Adipocyte (in vitro differentiated cells): ENCODE results near the gene DSCAM.
A peak's percentile ranks its signal among the peaks of the same experiment; 100 is the strongest.

Experiments
- DNase-seq: peaks from one replicate; pipeline ENCODE4 v3.0.0-alpha.2; 2015; ENCODE audit warnings: low read depth
- H3K27me3 ChIP-seq: replicated peaks from 2 replicates; pipeline ENCODE4 v1.7.0; 2013; ENCODE audit warnings: mild to moderate bottlenecking, low read length, moderate library complexity; ENCODE audit not compliant: control insufficient read depth, insufficient read depth
- H3K36me3 ChIP-seq: 2 replicates; pipeline ENCODE4 v1.7.0; 2013; ENCODE audit warnings: low read length, mild to moderate bottlenecking, moderate library complexity; ENCODE audit not compliant: control insufficient read depth, insufficient read depth, severe bottlenecking
- H3K4me1 ChIP-seq: 2 replicates; pipeline ENCODE4 v1.7.0; 2013; ENCODE audit warnings: mild to moderate bottlenecking, low read length, moderate library complexity; ENCODE audit not compliant: control insufficient read depth, insufficient read depth
- H3K4me3 ChIP-seq: 2 replicates; pipeline ENCODE4 v1.7.0; 2013; ENCODE audit warnings: mild to moderate bottlenecking, low read length, moderate library complexity
- H3K9ac ChIP-seq: 2 replicates; pipeline ENCODE4 v1.7.0; 2013; ENCODE audit warnings: mild to moderate bottlenecking, low read length, moderate library complexity
- H3K9me3 ChIP-seq: 2 replicates; pipeline ENCODE4 v1.7.0; 2013; ENCODE audit warnings: mild to moderate bottlenecking, low read length, moderate library complexity; ENCODE audit not compliant: control insufficient read depth

DSCAM gene

GRCh38 chr21:40800126-40800525 is 46.8 kb downstream of the DSCAM start:
- Histone ChIP-seq H3K36me3 (no peaks in the 10 kb centered on the region), H3K27me3 (no peaks in the 10 kb centered on the region), H3K9me3 (peaks cover 34% of the 10 kb centered on the region), H3K9ac (no peak overlapping the region), H3K4me3 (no peak overlapping the region), H3K4me1 (no peaks in the 10 kb centered on the region)
- DNase-seq = no peak

- H3K4me1 ChIP-seq = no peaks in the 10 kb centered on the region
- no peak overlapping the region for H3K4me3 ChIP-seq
- H3K36me3 ChIP-seq = no peaks in the 10 kb centered on the region
- no peak overlapping the region for H3K9ac ChIP-seq
- H3K27me3 ChIP-seq = no peaks in the 10 kb centered on the region
- DNase-seq = peak; percentile 68
- peaks cover 34% of the 10 kb centered on the region for H3K9me3 ChIP-seq
These were observed 49.1 kb downstream of the DSCAM start for GRCh38 chr21:40797891-40798290.

- H3K36me3 ChIP-seq = no peaks in the 10 kb centered on the region
These were observed 49.5 kb downstream of the DSCAM start for GRCh38 chr21:40797410-40797809.

DNA sequence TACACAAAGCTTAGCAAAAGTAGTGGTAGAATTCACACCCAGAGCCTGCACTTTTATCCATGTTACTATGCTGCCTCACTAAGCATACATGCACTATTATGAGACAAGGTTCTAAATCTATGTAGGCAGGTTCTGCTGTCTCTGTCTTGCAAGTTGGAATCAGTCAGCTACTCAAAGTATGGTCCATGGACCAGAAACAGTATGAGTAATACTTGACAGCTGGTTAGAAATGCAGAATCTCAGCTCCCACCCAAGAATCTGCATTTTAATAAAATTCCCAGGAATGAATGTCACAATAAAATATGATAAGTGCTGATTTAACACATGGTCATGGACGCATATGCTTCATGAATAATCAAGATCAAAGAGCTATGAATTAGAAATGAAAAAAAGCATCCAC is 50.5 kb downstream of the DSCAM start:
- no peaks in the 10 kb centered on the region for H3K36me3 ChIP-seq
- peaks cover 31% of the 10 kb centered on the region for H3K9me3 ChIP-seq
- no peaks in the 10 kb centered on the region for H3K27me3 ChIP-seq
- H3K9ac ChIP-seq = no peak overlapping the region
- no peak for DNase-seq
- H3K4me1 ChIP-seq = no peaks in the 10 kb centered on the region
- no peak overlapping the region for H3K4me3 ChIP-seq

More at GRCh38 chr21:40797410-40797809, 49.5 kb downstream of the DSCAM start:
- Histone ChIP-seq H3K4me3 (no peak overlapping the region), H3K9ac (no peak overlapping the region), H3K27me3 (no peaks in the 10 kb centered on the region), H3K4me1 (no peaks in the 10 kb centered on the region), H3K9me3 (peaks cover 34% of the 10 kb centered on the region)
- peak; percentile 22 for DNase-seq

DNA sequence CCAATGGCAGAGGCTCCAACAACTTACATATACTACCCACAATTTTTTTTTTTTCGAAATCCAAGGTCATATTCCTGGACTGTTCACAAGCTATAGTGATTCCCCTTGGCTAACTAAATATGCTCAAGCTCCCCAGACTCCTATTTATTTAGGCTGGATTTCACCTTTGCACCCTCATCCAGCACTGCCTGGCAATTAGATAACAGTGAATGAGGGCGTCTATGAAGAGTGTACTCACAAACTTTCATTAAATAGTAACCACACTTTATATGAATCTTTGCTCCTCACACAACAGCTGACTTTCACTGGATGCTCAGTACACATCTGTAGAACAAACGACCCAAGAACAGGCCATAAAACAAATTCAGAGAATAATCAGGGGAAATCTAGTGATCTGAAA is 51.6 kb downstream of the DSCAM start:
- H3K4me3 ChIP-seq = no peak overlapping the region
- H3K9me3 ChIP-seq = peaks cover 30% of the 10 kb centered on the region
- H3K9ac ChIP-seq = no peak overlapping the region
- no peaks in the 10 kb centered on the region for H3K4me1 ChIP-seq
- H3K27me3 ChIP-seq = no peaks in the 10 kb centered on the region
- no peak for DNase-seq
- no peaks in the 10 kb centered on the region for H3K36me3 ChIP-seq

DNA sequence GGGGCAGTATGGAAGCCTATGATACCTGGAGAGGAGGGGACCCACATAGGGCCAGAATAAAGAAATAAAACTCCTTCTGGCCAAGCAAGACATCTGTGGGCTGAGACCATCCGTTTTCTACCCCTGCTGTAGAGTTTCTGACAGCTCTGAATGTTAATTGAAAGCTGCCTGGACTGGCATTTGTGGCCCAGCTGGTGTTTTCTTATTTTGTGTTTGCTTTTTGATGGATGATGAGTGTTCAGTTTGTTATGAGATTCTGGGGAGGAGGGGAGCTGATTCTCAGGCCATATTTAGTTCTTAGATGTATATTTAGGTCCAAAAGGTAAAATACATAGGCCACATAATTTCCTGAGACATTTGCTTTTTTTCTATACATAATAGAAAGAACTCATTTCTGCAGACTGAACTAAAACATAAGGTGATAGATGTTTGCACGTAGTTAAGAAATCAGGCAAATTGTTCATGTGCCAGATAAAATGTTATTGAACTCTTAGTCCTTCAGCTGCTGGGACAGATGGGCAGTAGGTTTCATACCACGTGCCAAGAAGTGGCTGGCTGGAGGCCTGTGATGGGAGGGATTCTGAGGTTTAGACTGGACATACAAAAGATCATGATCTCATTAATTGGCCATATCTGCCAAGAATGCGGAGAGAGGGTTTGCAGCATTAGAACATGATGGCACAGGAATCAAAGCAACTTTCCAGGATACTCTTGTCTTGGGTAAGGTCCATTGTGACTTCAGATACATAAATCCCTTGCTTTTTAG is 54.1 kb downstream of the DSCAM start:
- Histone ChIP-seq H3K4me1 (no peaks in the 10 kb centered on the region), H3K27me3 (no peaks in the 10 kb centered on the region), H3K4me3 (no peak overlapping the region), H3K9me3 (peaks cover 6% of the 10 kb centered on the region), H3K36me3 (no peaks in the 10 kb centered on the region), H3K9ac (no peak overlapping the region)
- DNase-seq = peak; percentile 26

DNA sequence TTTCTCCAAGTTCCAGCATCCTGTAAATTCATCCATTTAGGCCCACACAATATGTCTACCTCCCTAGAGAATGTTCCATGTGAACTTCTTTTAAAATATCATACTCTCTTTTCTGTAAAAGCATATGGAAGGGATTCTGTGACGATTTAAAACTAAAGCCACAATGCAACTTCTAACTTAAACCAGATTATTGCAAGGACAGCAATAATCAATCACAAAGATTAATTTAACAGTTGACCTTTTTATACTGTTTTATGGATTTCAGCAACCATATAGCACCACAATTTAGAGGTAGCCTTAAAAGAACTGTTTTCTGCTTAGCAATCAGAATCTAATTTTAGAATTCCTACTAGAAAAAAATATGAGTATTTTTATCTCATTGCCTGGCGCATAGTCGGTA is 58.3 kb downstream of the DSCAM start:
- no peaks in the 10 kb centered on the region for H3K36me3 ChIP-seq
- H3K27me3 ChIP-seq = no peaks in the 10 kb centered on the region
- H3K9ac ChIP-seq = no peak overlapping the region
- no peak overlapping the region for H3K4me3 ChIP-seq
- no peaks in the 10 kb centered on the region for H3K4me1 ChIP-seq
- DNase-seq = no peak
- peaks cover 3% of the 10 kb centered on the region for H3K9me3 ChIP-seq

DNA sequence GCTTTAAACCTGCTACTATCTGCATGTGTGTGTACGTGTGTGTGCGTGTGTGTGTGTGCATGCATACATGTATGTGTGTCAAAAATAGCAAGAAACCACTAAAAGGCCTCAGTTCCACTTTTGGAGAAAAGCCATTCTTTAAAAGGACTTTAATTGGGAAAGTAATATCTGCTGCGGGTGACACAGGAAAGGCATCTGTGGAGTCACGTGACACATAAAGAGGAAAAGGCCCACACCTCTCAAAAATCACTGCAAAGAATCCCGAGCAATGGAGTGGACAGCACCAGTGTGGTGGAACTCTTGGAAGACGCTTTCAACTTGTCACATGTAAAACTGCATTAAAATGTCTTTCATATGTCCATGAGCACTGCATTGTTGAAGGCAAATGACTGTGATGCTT is 63.6 kb downstream of the DSCAM start:
- no peaks in the 10 kb centered on the region for H3K4me1 ChIP-seq
- H3K9ac ChIP-seq = no peak overlapping the region
- no peak overlapping the region for H3K4me3 ChIP-seq
- H3K9me3 ChIP-seq = no peaks in the 10 kb centered on the region
- H3K36me3 ChIP-seq = no peaks in the 10 kb centered on the region
- DNase-seq = no peak
- no peaks in the 10 kb centered on the region for H3K27me3 ChIP-seq

GRCh38 chr21:40770435-40771055 is 76.4 kb downstream of the DSCAM start:
- no peaks in the 10 kb centered on the region for H3K36me3 ChIP-seq
- DNase-seq = no peak

DNA sequence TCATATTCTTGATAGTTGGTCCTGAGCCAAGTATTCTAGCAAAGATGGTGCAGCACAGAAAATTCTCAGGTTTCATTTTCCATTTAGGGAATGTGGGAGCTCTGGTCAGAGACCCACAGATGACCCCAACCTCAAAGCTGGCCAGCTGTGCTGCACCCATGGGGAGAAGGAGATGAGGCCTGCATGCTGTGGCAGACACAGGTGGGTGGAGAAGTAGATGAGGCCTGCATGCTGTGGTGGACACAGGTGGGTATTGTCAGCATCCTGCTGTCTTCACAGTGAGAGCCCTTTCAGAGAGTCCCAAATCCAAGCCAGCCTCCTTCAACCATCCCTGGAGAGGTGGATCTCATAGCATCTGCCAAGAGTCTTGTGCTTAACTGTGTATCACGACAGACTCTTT is 77.7 kb downstream of the DSCAM start:
- H3K9ac ChIP-seq = no peak overlapping the region
- H3K27me3 ChIP-seq = no peaks in the 10 kb centered on the region
- H3K4me3 ChIP-seq = no peak overlapping the region
- no peaks in the 10 kb centered on the region for H3K4me1 ChIP-seq
- H3K36me3 ChIP-seq = no peaks in the 10 kb centered on the region
- DNase-seq = no peak
- no peaks in the 10 kb centered on the region for H3K9me3 ChIP-seq

More at GRCh38 chr21:40770435-40771055, 76.4 kb downstream of the DSCAM start:
- Histone ChIP-seq H3K9me3 (no peaks in the 10 kb centered on the region), H3K4me1 (no peaks in the 10 kb centered on the region), H3K9ac (no peak overlapping the region), H3K4me3 (no peak overlapping the region), H3K27me3 (no peaks in the 10 kb centered on the region)

DNA sequence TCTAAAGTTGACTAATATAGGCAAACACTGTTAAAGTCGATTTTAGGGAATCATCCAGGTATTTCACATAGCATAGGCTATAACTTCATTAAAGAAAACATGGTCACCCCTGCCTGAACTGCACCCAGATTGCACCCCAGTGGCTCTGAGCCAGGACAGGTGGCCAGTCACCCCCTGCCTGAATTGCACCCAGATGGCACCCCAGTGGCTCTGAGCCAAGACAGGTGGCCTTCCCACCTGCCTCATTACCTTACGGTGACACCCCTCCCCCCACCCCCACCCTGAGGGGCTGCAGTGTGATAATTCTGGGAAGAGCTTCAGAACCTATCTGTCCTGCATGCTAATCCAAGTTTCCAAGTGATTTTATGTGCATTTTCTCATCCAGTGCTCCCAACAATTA is 78.9 kb downstream of the DSCAM start:
- H3K4me1 ChIP-seq = no peaks in the 10 kb centered on the region
- H3K9ac ChIP-seq = no peak overlapping the region
- no peaks in the 10 kb centered on the region for H3K27me3 ChIP-seq
- H3K9me3 ChIP-seq = no peaks in the 10 kb centered on the region
- DNase-seq = no peak
- no peak overlapping the region for H3K4me3 ChIP-seq
- no peaks in the 10 kb centered on the region for H3K36me3 ChIP-seq
